Measurements from ENCODE around the gene RNASE1. TPM values are rescaled to one million over a fixed set of nuclear protein-coding genes. Genes with fewer than 3 reads are reported as not detected.

RNASE1 gene
- total and polyA plus RNA-seq, 2 donors (not counting 1 experiment from before 2014, with no cell fraction given) = 0.25 to 0.81 TPM

DNA sequence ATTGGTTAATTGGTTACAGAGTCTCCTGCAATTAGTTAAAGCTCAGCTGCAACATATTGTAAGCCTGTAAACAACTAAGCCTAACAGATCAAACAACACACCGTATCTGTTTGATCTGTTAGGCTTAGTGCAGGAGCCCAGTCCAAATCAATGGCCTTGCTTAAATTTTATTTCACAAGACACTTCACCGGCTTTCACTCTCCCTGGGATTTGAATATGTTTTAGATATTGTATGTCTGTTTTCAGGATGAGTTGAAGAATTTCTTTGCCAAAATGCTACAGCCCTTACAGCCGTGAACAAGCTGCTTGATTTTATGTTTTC lies 5.5 kb upstream of the RNASE1 start:
- no peak overlapping the region for H2AFZ ChIP-seq (ENCODE audit: insufficient read depth, low read depth, low read length, poor library complexity, severe bottlenecking)
- H3K9me3 Mint-ChIP-seq (ENCODE audit: insufficient read depth) = no peaks in the 10 kb centered on the region
- H3K27me3 ChIP-seq (replicated peaks in 1 of 4; ENCODE audit: control extremely low read depth in 1 of 4, control insufficient read depth in 3 of 4, insufficient read depth in 4 of 4, low read length in 3 of 4) = no peaks in the 10 kb centered on the region
- H3K79me2 ChIP-seq (ENCODE audit: control insufficient read depth, insufficient read depth, low read length) = no peaks in the 10 kb centered on the region
- no peak for TF ChIP-seq EZH2 (IDR thresholded peaks at IDR 0.05; ENCODE audit: borderline replicate concordance, insufficient read depth, low read depth, low read length, poor library complexity, severe bottlenecking)
- TF ChIP-seq, protein P1, sequence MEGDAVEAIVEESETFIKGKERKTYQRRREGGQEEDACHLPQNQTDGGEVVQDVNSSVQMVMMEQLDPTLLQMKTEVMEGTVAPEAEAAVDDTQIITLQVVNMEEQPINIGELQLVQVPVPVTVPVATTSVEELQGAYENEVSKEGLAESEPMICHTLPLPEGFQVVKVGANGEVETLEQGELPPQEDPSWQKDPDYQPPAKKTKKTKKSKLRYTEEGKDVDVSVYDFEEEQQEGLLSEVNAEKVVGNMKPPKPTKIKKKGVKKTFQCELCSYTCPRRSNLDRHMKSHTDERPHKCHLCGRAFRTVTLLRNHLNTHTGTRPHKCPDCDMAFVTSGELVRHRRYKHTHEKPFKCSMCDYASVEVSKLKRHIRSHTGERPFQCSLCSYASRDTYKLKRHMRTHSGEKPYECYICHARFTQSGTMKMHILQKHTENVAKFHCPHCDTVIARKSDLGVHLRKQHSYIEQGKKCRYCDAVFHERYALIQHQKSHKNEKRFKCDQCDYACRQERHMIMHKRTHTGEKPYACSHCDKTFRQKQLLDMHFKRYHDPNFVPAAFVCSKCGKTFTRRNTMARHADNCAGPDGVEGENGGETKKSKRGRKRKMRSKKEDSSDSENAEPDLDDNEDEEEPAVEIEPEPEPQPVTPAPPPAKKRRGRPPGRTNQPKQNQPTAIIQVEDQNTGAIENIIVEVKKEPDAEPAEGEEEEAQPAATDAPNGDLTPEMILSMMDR (IDR thresholded peaks at IDR 0.05) = no peak
- H3K27me3 Mint-ChIP-seq = peaks cover 9% of the 10 kb centered on the region
- no peak overlapping the region for H3K9ac ChIP-seq (ENCODE audit: low read length)
- H3K9me3 ChIP-seq (ENCODE audit: control extremely low read depth in 1 of 3, control insufficient read depth in 2 of 3, insufficient read depth in 1 of 3, low read length in 2 of 3) = no peaks in the 10 kb centered on the region
- WGBS (ENCODE audit: insufficient coverage) = no CpG with 5 or more reads among the region's 3 CpGs
- no peak overlapping the region for H3K4me2 ChIP-seq (replicated peaks; ENCODE audit: low read depth, low read length, poor library complexity, severe bottlenecking)
- H3K27ac ChIP-seq (ENCODE audit: low read length in 2 of 2) = no peak overlapping the region
- intact Hi-C loops (cut with micrococcal nuclease) = no loop called here
- ATAC-seq (ENCODE audit: low read depth) (no peak), DNase-seq (no peak)
- POLR2A ChIA-PET = no interaction called here
- no peaks in the 10 kb centered on the region for H3K36me3 ChIP-seq (replicated peaks in 1 of 2; ENCODE audit: control extremely low read depth in 1 of 2, control insufficient read depth in 1 of 2, extremely low read depth in 1 of 2, insufficient read depth in 2 of 2, low read length in 1 of 2)
- no peaks in the 10 kb centered on the region for H4K20me1 ChIP-seq (ENCODE audit: control insufficient read depth, insufficient read depth, low read length, poor library complexity, severe bottlenecking)
- CTCF ChIA-PET = interaction anchor here (0.8 kb wide), 1 partner anchor 27 kb away, joined by 4 read pairs; the partner anchor contains the start of gene RNASE6
- H3K27ac Mint-ChIP-seq = no peak overlapping the region
- peaks cover 1% of the 10 kb centered on the region for H3K4me1 Mint-ChIP-seq
- H3K4me3 Mint-ChIP-seq = no peak overlapping the region
- H3K4me1 ChIP-seq (ENCODE audit: control insufficient read depth in 2 of 2, insufficient read depth in 2 of 2, low read length in 2 of 2) = peaks cover 3 to 5% of the 10 kb centered on the region in 2 donors
- no peak overlapping the region for H3K4me3 ChIP-seq (ENCODE audit: control extremely low read depth in 1 of 5, extremely low read depth in 1 of 5, insufficient read depth in 1 of 5, low read depth in 2 of 5, low read length in 4 of 5)

GRCh38 chr14:20807304-20808161 lies 4.9 kb upstream of the RNASE1 start:
- H2AFZ ChIP-seq (ENCODE audit: insufficient read depth, low read depth, low read length, poor library complexity, severe bottlenecking) = no peak overlapping the region
- Mint-ChIP-seq H3K27ac (no peak overlapping the region), H3K27me3 (peaks cover 9% of the 10 kb centered on the region), H3K4me3 (no peak overlapping the region), H3K4me1 (peaks cover 1% of the 10 kb centered on the region), H3K9me3 (ENCODE audit: insufficient read depth) (no peaks in the 10 kb centered on the region)
- H3K27ac ChIP-seq (ENCODE audit: low read length in 2 of 2) = no peak overlapping the region
- peaks cover 3 to 5% of the 10 kb centered on the region in 2 donors for H3K4me1 ChIP-seq (ENCODE audit: control insufficient read depth in 2 of 2, insufficient read depth in 2 of 2, low read length in 2 of 2)
- TF ChIP-seq EZH2 (IDR thresholded peaks at IDR 0.05; ENCODE audit: borderline replicate concordance, insufficient read depth, low read depth, low read length, poor library complexity, severe bottlenecking) = no peak
- TF ChIP-seq, protein P1 (IDR thresholded peaks at IDR 0.05) = no peak
- no CpG with 5 or more reads among the region's 6 CpGs for WGBS (ENCODE audit: insufficient coverage)
- CTCF ChIA-PET = interaction anchor here (0.8 kb wide), 1 partner anchor 26 kb away, joined by 4 read pairs; the partner anchor contains the start of gene RNASE6
- no peaks in the 10 kb centered on the region for H3K36me3 ChIP-seq (replicated peaks in 1 of 2; ENCODE audit: control extremely low read depth in 1 of 2, control insufficient read depth in 1 of 2, extremely low read depth in 1 of 2, insufficient read depth in 2 of 2, low read length in 1 of 2)
- POLR2A ChIA-PET = no interaction called here
- no peaks in the 10 kb centered on the region for H3K79me2 ChIP-seq (ENCODE audit: control insufficient read depth, insufficient read depth, low read length)
- no peak overlapping the region for H3K4me3 ChIP-seq (ENCODE audit: control extremely low read depth in 1 of 5, extremely low read depth in 1 of 5, insufficient read depth in 1 of 5, low read depth in 2 of 5, low read length in 4 of 5)
- H3K9me3 ChIP-seq (ENCODE audit: control extremely low read depth in 1 of 3, control insufficient read depth in 2 of 3, insufficient read depth in 1 of 3, low read length in 2 of 3) = no peaks in the 10 kb centered on the region
- H4K20me1 ChIP-seq (ENCODE audit: control insufficient read depth, insufficient read depth, low read length, poor library complexity, severe bottlenecking) = no peaks in the 10 kb centered on the region
- DNase-seq = no peak
- no peak overlapping the region for H3K4me2 ChIP-seq (replicated peaks; ENCODE audit: low read depth, low read length, poor library complexity, severe bottlenecking)
- intact Hi-C loops (cut with micrococcal nuclease) = no loop called here
- no peak for ATAC-seq (ENCODE audit: low read depth)
- H3K27me3 ChIP-seq (replicated peaks in 1 of 4; ENCODE audit: control extremely low read depth in 1 of 4, control insufficient read depth in 3 of 4, insufficient read depth in 4 of 4, low read length in 3 of 4) = no peaks in the 10 kb centered on the region
- no peak overlapping the region for H3K9ac ChIP-seq (ENCODE audit: low read length)

Measured in B cell (primary cell).